HCT116 (cell line): Measurements from ENCODE around the gene CDC42BPA. TPM values are rescaled to one million over a fixed set of nuclear protein-coding genes. Genes with fewer than 3 reads are reported as not detected.
A peak's percentile ranks its signal among the peaks of the same experiment; 100 is the strongest.

Experiments
- ATAC-seq: fragments of 200-7000 bp; cut with Tn5 transposase; 2 replicates; pipeline ENCODE4 v1.9.1; 2020; ENCODE audit warnings: mild to moderate bottlenecking, moderate library complexity
- BruUV-seq: library from RNA; stranded (reverse); fragments of 400-500 nt; replicated peaks from 2 replicates; lab custom pipeline; 2021; lab: Mats Ljungman, UMichigan
- CTCF ChIA-PET: fragments of 300-600 bp; sonication (Branson Sonifier 250); formaldehyde crosslinking; loops from one replicate; lab custom pipeline; 2021; ENCODE audit warnings: antibody characterized with exemption; lab: Charles Lee
- POLR2A ChIA-PET: fragments of 300-600, 350-600 bp; sonication (Branson Sonifier 250); formaldehyde crosslinking; loops from one replicate; lab custom pipeline; 2021; ENCODE audit warnings: antibody characterized with exemption; lab: Charles Lee
- RAD21 ChIA-PET, 2 experiments: fragments of 300-600 bp; sonication (Branson Sonifier 250); formaldehyde crosslinking; loops; one replicate each; lab custom pipeline; 2023; ENCODE audit warnings: low total read pairs in 2 of 2; ENCODE audit not compliant: uncharacterized antibody in 2 of 2, unreplicated experiment in 2 of 2, low non-redundant PET in 1 of 2; lab: Charles Lee
- DNase-seq: peaks from one replicate; pipeline ENCODE4 v3.0.0-alpha.2; 2010; ENCODE audit warnings: low read depth, low spot score
- H2AFZ ChIP-seq: fragments of 200-600 bp; shearing (Covaris generic), sonication (generic); 2 replicates; pipeline ENCODE4 v1.6.1; 2017; ENCODE audit warnings: low read depth, mixed run types, mixed read lengths, antibody characterized with exemption, low read length; ENCODE audit not compliant: poor library complexity, severe bottlenecking
- H3K27ac ChIP-seq: 2 replicates; pipeline ENCODE4 v1.5.1; 2012; ENCODE audit warnings: low read depth, low read length
- H3K27me3 ChIP-seq: fragments of 200-600 bp; sonication (generic); 2 replicates; pipeline ENCODE4 v1.6.1; 2016; ENCODE audit warnings: mixed run types, low read length, mixed read lengths; ENCODE audit not compliant: insufficient read depth
- H3K36me3 ChIP-seq, 2 experiments: fragments of 200-500 bp in 1 of 2; fragments of 200-600 bp in 1 of 2; sonication (Bioruptor generic) in 1 of 2; sonication (generic) in 1 of 2; 2 replicates each; pipeline versions ENCODE4 v1.5.1 to v1.6.1; 2014 to 2016; ENCODE audit warnings: low read length in 2 of 2, inconsistent platforms in 1 of 2, mixed read lengths in 1 of 2, mixed run types in 1 of 2; ENCODE audit not compliant: insufficient read depth in 2 of 2, control insufficient read depth in 1 of 2
- H3K4me1 ChIP-seq, 2 experiments: fragments of 200-600 bp in 1 of 2; sonication (generic) in 1 of 2; 2 replicates each; pipeline versions ENCODE4 v1.5.1 to v1.6.1; 2012 to 2017; ENCODE audit warnings: low read length in 2 of 2, inconsistent platforms in 1 of 2, mild to moderate bottlenecking in 1 of 2, mixed read lengths in 1 of 2, mixed run types in 1 of 2, moderate library complexity in 1 of 2; ENCODE audit not compliant: insufficient read depth in 2 of 2, control insufficient read depth in 1 of 2
- H3K4me2 ChIP-seq: fragments of 200-600 bp; sonication (generic); 2 replicates; pipeline ENCODE4 v1.6.1; 2017; ENCODE audit warnings: mixed run types, low read length, mixed read lengths
- H3K4me3 ChIP-seq, 2 experiments: fragments of 200-600 bp in 1 of 2; sonication (generic) in 1 of 2; replicated peaks in 1 of 2; 2 replicates each; pipeline ENCODE4 v1.5.1; 2011 to 2016; ENCODE audit warnings: low read length in 2 of 2, control low read depth in 1 of 2, low read depth in 1 of 2, mild to moderate bottlenecking in 1 of 2, mixed read lengths in 1 of 2, mixed run types in 1 of 2
- H3K79me2 ChIP-seq: fragments of 200-600 bp; sonication (generic); 2 replicates; pipeline ENCODE4 v1.6.1; 2017; ENCODE audit warnings: mild to moderate bottlenecking, mixed run types, low read length, moderate library complexity, mixed read lengths; ENCODE audit not compliant: insufficient read depth
- H3K9ac ChIP-seq: fragments of 200-600 bp; sonication (generic); 2 replicates; pipeline ENCODE4 v1.6.1; 2016; ENCODE audit warnings: low read length, mixed read lengths
- H3K9me2 ChIP-seq: fragments of 200-600 bp; sonication (generic), shearing (Covaris generic); 2 replicates; pipeline ENCODE4 v1.6.1; 2017; ENCODE audit warnings: mixed run types, mild to moderate bottlenecking, moderate library complexity; ENCODE audit not compliant: insufficient read depth
- H3K9me3 ChIP-seq, 2 experiments: fragments of 200-500 bp in 1 of 2; fragments of 200-600 bp in 1 of 2; sonication (Bioruptor generic) in 1 of 2; sonication (generic) in 1 of 2; 2 replicates each; pipeline ENCODE4 v1.6.1; 2014 to 2017; ENCODE audit warnings: low read length in 2 of 2, mixed read lengths in 2 of 2, inconsistent platforms in 1 of 2, low read depth in 1 of 2, mild to moderate bottlenecking in 1 of 2, mixed run types in 1 of 2, moderate library complexity in 1 of 2; ENCODE audit not compliant: control insufficient read depth in 1 of 2, insufficient read depth in 1 of 2
- H4K20me1 ChIP-seq: fragments of 200-600 bp; sonication (generic), shearing (Covaris generic); 2 replicates; pipeline ENCODE4 v1.6.1; 2017; ENCODE audit warnings: mixed run types, mild to moderate bottlenecking, moderate library complexity; ENCODE audit not compliant: insufficient read depth
- CEBPB ChIP-seq: IDR thresholded peaks from 2 replicates; pipeline ENCODE4 v1.6.1; 2012; ENCODE audit warnings: low read depth
- EGR1 ChIP-seq: IDR thresholded peaks from 2 replicates; pipeline ENCODE4 v1.6.1; 2012; ENCODE audit warnings: low read depth
- ELF1 ChIP-seq: IDR thresholded peaks from 2 replicates; pipeline ENCODE4 v1.6.1; 2012; ENCODE audit warnings: low read depth, borderline replicate concordance
- FOSL1 ChIP-seq: IDR thresholded peaks from 2 replicates; pipeline ENCODE4 v1.6.1; 2012; ENCODE audit warnings: low read depth
- POLR2A ChIP-seq: IDR thresholded peaks from 2 replicates; pipeline ENCODE4 v1.7.0; 2011; ENCODE audit warnings: borderline replicate concordance; ENCODE audit not compliant: insufficient read depth, insufficient read length; ENCODE audit errors: extremely low read depth
- POLR2AphosphoS5 ChIP-seq: IDR thresholded peaks from 2 replicates; pipeline ENCODE4 v1.6.1; 2011; ENCODE audit warnings: mild to moderate bottlenecking, low read depth, low read length, moderate library complexity
- SIN3A ChIP-seq: IDR thresholded peaks from 2 replicates; pipeline ENCODE4 v1.6.1; 2012; ENCODE audit warnings: low read depth
- SP1 ChIP-seq: IDR thresholded peaks from 2 replicates; pipeline ENCODE4 v1.6.1; 2012; ENCODE audit warnings: low read depth
- SRF ChIP-seq: IDR thresholded peaks from 2 replicates; pipeline ENCODE4 v1.6.1; 2012; ENCODE audit warnings: low read depth
- TCF7L2 ChIP-seq: IDR thresholded peaks from 2 replicates; pipeline ENCODE4 v1.7.0; 2011; ENCODE audit warnings: borderline replicate concordance, inconsistent platforms; ENCODE audit not compliant: insufficient read depth, insufficient read length; ENCODE audit errors: extremely low read depth
- intact Hi-C: fragments of 100-400 bp; cut with micrococcal nuclease; formaldehyde crosslinking; loops from 2 replicates; pipeline ENCODE4 v1.10.0; 2022
- total RNA-seq: library from RNA; stranded (reverse); gene quantifications from one replicate; pipeline ENCODE4 v1.2.1, GENCODE V29; 2021; ENCODE audit not compliant: unreplicated experiment
- TF ChIP-seq, protein P1 (sequence below): IDR thresholded peaks from 2 replicates; pipeline ENCODE4 v1.6.1; 2012; ENCODE audit warnings: low read depth
- TF ChIP-seq, protein P2 (sequence below): IDR thresholded peaks from 2 replicates; pipeline ENCODE4 v1.6.1; 2011; ENCODE audit warnings: mild to moderate bottlenecking, low read length, moderate library complexity; ENCODE audit not compliant: insufficient replicate concordance; ENCODE audit errors: extremely low read depth
- TF ChIP-seq, protein P3 (sequence below), 3 experiments: fragments of 200-600 bp in 1 of 3; sonication (generic) in 1 of 3; IDR thresholded peaks in 2 of 3; conservative IDR thresholded peaks in 1 of 3; 2 replicates each; pipeline ENCODE4 v1.5.1; 2012 to 2017; ENCODE audit warnings: low read depth in 2 of 3, low read length in 2 of 3, antibody characterized with exemption in 1 of 3, borderline replicate concordance in 1 of 3, control low read depth in 1 of 3, mild to moderate bottlenecking in 1 of 3, mixed read lengths in 1 of 3, mixed run types in 1 of 3, moderate library complexity in 1 of 3; ENCODE audit not compliant: insufficient read depth in 1 of 3

Gene CDC42BPA
- total RNA-seq, 1 experiment from 2014 or later = 44.0 TPM

GRCh38 chr1:226987623-226988333, 330.5 kb downstream of the CDC42BPA start:
- POLR2A ChIA-PET = no interaction called here
- no peaks in the 10 kb centered on the region for H3K9me3 ChIP-seq
- no peak for TF ChIP-seq SRF
- no peak for TF ChIP-seq POLR2A
- no peak for TF ChIP-seq CEBPB
- TF ChIP-seq, protein P1, sequence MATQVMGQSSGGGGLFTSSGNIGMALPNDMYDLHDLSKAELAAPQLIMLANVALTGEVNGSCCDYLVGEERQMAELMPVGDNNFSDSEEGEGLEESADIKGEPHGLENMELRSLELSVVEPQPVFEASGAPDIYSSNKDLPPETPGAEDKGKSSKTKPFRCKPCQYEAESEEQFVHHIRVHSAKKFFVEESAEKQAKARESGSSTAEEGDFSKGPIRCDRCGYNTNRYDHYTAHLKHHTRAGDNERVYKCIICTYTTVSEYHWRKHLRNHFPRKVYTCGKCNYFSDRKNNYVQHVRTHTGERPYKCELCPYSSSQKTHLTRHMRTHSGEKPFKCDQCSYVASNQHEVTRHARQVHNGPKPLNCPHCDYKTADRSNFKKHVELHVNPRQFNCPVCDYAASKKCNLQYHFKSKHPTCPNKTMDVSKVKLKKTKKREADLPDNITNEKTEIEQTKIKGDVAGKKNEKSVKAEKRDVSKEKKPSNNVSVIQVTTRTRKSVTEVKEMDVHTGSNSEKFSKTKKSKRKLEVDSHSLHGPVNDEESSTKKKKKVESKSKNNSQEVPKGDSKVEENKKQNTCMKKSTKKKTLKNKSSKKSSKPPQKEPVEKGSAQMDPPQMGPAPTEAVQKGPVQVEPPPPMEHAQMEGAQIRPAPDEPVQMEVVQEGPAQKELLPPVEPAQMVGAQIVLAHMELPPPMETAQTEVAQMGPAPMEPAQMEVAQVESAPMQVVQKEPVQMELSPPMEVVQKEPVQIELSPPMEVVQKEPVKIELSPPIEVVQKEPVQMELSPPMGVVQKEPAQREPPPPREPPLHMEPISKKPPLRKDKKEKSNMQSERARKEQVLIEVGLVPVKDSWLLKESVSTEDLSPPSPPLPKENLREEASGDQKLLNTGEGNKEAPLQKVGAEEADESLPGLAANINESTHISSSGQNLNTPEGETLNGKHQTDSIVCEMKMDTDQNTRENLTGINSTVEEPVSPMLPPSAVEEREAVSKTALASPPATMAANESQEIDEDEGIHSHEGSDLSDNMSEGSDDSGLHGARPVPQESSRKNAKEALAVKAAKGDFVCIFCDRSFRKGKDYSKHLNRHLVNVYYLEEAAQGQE = no peak
- no peak for TF ChIP-seq TCF7L2
- CTCF ChIA-PET = no interaction called here
- H2AFZ ChIP-seq = no peak overlapping the region
- no peak overlapping the region for H3K9ac ChIP-seq
- ATAC-seq = no peak
- no peaks in the 10 kb centered on the region for H3K36me3 ChIP-seq
- H3K9me2 ChIP-seq = no peaks in the 10 kb centered on the region
- H3K27ac ChIP-seq = no peak overlapping the region
- no peaks in the 10 kb centered on the region for H4K20me1 ChIP-seq
- intact Hi-C loops = no loop called here
- no peak overlapping the region for H3K4me3 ChIP-seq
- no TSS peak for BruUV-seq
- no peaks in the 10 kb centered on the region for H3K4me1 ChIP-seq
- RAD21 ChIA-PET = no interaction called here
- no peak for DNase-seq
- no peaks in the 10 kb centered on the region for H3K79me2 ChIP-seq
- H3K4me2 ChIP-seq = no peak overlapping the region
- H3K27me3 ChIP-seq = no peaks in the 10 kb centered on the region

DNA sequence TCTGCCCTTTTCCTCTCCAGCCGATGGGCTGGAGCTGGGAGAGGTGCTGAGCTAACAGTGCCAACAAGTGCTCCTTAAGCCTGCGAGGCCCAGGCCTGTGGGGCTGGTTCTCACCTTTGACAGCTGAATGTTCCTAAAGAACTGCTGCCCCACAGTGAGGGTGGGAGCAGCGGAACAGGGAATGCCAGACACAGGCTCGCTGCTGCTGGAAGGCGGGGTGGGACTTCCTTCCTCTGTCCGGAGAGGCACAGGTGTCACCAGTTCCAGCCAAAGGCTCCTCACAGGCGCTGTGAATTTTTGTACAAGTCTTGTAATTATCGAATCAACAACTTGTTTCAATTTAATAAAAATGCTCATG, 331.1 kb downstream of the CDC42BPA start:
- Histone ChIP-seq H3K9ac (no peak overlapping the region), H3K27ac (no peak overlapping the region), H3K4me1 (no peaks in the 10 kb centered on the region), H2AFZ (no peak overlapping the region), H3K9me3 (no peaks in the 10 kb centered on the region), H3K4me2 (no peak overlapping the region), H4K20me1 (no peaks in the 10 kb centered on the region), H3K79me2 (no peaks in the 10 kb centered on the region), H3K36me3 (no peaks in the 10 kb centered on the region), H3K27me3 (no peaks in the 10 kb centered on the region), H3K9me2 (no peaks in the 10 kb centered on the region), H3K4me3 (no peak overlapping the region)
- ChIA-PET POLR2A (no interaction called here), RAD21 (no interaction called here), CTCF (no interaction called here)
- ATAC-seq (no peak), DNase-seq (no peak)
- TSS peak; percentile 66 for BruUV-seq
- intact Hi-C loops = no loop called here
- no peak for TF ChIP-seq EGR1
- TF ChIP-seq FOSL1 = no peak
- no peak for TF ChIP-seq SIN3A
- TF ChIP-seq SP1 = no peak
- no peak for TF ChIP-seq ELF1
- TF ChIP-seq, protein P2, sequence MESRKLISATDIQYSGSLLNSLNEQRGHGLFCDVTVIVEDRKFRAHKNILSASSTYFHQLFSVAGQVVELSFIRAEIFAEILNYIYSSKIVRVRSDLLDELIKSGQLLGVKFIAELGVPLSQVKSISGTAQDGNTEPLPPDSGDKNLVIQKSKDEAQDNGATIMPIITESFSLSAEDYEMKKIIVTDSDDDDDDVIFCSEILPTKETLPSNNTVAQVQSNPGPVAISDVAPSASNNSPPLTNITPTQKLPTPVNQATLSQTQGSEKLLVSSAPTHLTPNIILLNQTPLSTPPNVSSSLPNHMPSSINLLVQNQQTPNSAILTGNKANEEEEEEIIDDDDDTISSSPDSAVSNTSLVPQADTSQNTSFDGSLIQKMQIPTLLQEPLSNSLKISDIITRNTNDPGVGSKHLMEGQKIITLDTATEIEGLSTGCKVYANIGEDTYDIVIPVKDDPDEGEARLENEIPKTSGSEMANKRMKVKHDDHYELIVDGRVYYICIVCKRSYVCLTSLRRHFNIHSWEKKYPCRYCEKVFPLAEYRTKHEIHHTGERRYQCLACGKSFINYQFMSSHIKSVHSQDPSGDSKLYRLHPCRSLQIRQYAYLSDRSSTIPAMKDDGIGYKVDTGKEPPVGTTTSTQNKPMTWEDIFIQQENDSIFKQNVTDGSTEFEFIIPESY = no peak
- TF ChIP-seq SRF = no peak
- TF ChIP-seq, protein P3, sequence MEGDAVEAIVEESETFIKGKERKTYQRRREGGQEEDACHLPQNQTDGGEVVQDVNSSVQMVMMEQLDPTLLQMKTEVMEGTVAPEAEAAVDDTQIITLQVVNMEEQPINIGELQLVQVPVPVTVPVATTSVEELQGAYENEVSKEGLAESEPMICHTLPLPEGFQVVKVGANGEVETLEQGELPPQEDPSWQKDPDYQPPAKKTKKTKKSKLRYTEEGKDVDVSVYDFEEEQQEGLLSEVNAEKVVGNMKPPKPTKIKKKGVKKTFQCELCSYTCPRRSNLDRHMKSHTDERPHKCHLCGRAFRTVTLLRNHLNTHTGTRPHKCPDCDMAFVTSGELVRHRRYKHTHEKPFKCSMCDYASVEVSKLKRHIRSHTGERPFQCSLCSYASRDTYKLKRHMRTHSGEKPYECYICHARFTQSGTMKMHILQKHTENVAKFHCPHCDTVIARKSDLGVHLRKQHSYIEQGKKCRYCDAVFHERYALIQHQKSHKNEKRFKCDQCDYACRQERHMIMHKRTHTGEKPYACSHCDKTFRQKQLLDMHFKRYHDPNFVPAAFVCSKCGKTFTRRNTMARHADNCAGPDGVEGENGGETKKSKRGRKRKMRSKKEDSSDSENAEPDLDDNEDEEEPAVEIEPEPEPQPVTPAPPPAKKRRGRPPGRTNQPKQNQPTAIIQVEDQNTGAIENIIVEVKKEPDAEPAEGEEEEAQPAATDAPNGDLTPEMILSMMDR (IDR thresholded peaks at IDR 0.05 in 2 of 3, conservative IDR thresholded peaks at IDR 0.05 in 1 of 3; ENCODE audit: borderline replicate concordance in 1 of 3, insufficient read depth in 1 of 3, low read depth in 2 of 3, low read length in 2 of 3) = no peak
- TF ChIP-seq POLR2AphosphoS5 = no peak
